ENCODE measurements around the gene TMC2.
"Not testable (repeated sequence)": the region's sequence is repeated elsewhere in the genome, so short reads cannot be mapped to it uniquely, and the experiment has no call there.

The TMC2 gene

DNA sequence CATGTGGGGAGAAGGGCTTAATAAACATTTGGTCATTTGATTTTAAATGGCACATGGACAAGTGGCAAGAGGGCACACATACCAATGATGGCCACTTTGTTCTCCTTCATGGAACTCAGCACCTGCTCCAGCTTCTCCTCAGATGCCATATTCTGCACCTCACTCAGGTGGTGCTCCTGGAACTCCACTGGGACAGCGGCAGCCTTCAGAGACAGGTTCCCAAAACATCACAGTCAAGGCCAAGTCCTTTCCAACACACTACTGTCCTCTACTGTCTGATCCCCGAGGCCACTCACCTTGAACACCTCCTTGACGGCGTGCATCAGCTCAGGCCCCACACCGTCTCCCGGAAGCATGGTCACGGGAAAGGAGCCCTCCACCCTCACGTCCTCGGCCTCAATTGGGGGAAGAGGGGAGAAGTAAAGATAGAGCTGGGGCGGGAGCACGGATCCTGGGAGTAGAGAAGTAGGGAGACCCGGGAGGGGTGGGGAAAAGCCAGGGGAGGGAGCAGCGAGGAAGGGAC lies 127.1 kb downstream of the TMC2 start:
- DNase-seq (ENCODE audit: low spot score): no peak

DNA sequence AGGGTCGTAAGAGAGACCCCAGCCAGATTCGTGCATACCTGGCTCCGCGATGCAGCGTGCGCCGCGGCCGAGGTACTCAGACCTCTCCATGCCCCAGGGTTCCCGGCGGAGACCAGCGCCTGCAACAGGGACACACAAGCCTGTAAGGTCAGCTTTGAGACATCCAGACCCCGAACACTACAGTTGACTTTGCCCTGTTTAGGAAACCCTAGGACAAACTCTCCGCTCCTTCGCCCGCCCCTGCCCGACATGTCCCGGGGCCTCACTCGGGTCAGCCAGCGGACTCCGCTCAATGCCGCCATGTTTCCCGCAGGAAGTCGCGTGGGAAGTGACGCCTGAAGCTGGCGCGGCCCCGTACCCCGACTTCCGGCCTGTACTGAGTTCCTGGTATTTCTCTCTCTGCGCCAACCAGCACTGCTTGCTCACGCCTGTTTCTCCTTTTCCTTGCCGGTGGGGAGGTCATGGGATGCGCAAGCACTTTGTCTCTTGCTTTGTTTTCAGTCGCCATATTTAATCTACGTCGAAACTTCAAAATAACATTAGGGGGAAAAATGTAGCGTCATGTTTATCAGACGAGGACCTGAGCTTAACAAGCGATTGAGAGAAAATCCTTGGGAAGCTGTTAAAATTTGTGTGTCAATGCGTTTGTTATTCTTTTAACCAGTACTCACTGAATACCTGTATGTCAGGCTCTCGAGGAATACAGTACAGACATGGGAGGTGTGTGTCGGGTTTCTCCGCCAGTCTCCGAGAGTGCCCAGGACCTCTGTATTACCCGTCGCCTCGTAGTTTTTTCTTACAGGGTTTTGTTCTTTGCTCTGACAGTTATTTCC lies 127.7 kb downstream of the TMC2 start, which contains the start of gene IDH3B:
Gene IDH3B, minus strand, starts transcription at position 330 of the 833 bp plus-strand sequence. Its CDS starts 28 bp downstream, at position 302.
- peak; percentile 88 for DNase-seq (ENCODE audit: low spot score)

GRCh38 chr20:2671977-2672376 lies 135.6 kb downstream of the TMC2 start:
- no peak for DNase-seq (ENCODE audit: low spot score)

GRCh38 chr20:2672446-2672845 lies 136.1 kb downstream of the TMC2 start:
- DNase-seq (ENCODE audit: low spot score): no peak

DNA sequence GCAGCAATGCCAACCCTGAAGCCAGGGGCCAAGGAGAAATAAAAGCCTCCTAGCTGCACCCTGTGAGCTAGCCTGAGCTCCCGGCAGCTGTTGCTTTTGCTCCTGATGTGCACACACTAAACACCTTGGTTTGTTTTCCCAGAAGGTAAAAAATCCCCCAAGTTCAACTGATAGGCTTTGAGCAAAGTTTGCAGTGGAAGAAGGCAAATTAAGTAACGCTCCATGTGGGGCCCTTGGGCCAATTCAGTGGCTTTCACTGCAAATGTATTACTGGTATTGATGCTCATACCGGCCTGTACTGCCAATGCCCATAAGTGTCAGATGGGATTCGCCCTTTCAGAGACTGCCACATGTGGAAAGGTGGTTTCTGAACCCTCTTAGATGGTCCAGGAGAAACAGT lies 137.1 kb downstream of the TMC2 start:
- no peak for DNase-seq (ENCODE audit: low spot score)

DNA sequence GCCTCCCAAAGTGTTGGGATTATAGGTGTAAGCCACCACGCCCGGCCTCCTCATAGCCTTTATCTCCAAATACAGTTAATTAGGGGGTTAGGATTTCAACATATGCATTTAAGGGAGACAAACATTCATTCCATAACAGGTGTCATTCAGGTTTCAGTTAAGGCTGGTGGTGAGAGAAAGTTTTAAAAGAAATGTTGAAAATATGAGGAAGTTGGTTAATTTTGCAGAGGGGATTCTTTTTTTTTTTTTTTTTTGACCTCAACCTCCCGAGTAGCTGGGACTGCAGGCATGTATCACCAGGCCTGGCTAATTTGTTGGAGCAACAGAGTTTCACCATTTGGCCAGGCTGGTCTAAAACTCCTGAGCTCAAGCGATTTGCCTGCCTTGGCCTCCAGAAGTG lies 143.7 kb downstream of the TMC2 start:
- DNase-seq (ENCODE audit: low spot score): no peak

- DNase-seq (ENCODE audit: low spot score): not testable (repeated sequence)
These were observed 145.7 kb downstream of the TMC2 start for GRCh38 chr20:2682040-2682439.

DNA sequence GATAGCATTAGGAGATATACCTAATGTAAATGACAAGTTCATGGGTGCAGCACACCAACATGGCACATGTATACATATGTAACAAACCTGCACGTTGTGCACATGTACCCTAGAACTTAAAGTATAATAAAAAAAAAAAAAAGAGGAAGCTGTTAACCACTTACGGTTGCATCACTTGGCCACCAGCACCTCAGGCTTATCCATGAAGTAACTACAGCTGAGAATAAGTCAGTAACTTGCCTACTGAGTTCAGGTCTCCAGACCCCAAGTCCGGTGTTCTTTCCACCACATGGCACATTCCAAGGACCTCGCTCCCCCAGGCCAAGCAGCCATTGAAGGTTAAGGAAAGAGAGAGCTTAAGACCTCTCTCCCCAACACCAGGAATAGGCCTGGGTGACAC lies 148.4 kb downstream of the TMC2 start:
- DNase-seq (ENCODE audit: low spot score): not testable (repeated sequence)

- DNase-seq (ENCODE audit: low spot score): no peak
These were observed 151.1 kb downstream of the TMC2 start for GRCh38 chr20:2687514-2687913.

- DNase-seq (ENCODE audit: low spot score): peak; percentile 72
These were observed 151.7 kb downstream of the TMC2 start for GRCh38 chr20:2688041-2688591.

- DNase-seq (ENCODE audit: low spot score): no peak
These were observed 153.8 kb downstream of the TMC2 start for GRCh38 chr20:2690213-2690612.

DNA sequence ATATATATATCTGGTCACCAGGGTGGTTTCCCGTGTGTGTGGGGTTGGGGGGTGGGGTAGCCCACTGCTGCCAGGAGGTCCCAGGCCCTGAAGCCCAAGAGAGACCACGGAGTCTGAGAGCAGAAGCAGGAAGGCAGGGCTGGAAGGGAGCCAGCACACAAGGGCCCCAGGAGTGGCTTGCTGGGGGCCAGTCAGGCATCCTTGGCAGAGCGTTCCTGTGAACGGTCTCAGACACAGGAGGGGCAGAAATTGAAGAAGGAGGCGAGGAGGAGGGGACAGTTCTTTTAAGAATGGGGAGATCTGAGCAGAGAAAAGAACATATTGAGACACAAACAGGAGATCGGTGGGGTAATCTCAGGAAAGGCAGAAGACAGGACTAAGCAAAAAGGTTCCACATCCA lies 154.3 kb downstream of the TMC2 start:
- DNase-seq (ENCODE audit: low spot score): no peak

GRCh38 chr20:2691127-2691526 lies 154.8 kb downstream of the TMC2 start:
- DNase-seq (ENCODE audit: low spot score): no peak

All from CD4-positive, alpha-beta T cell treated with Interleukin-6 at 100 ng/mL for 8 hours (primary cell).